Ascending aorta (tissue), 2 donors: ENCODE data around the gene ANKS4B. TPM values are rescaled to one million over a fixed set of nuclear protein-coding genes. Genes with fewer than 3 reads are reported as not detected.

Source experiments
- DNase-seq, 2 donors: peaks; one replicate each; pipeline ENCODE4 v3.0.0-alpha.2; 2019; ENCODE audit warnings: low spot score in 2 of 2
- H3K27ac ChIP-seq, 2 donors: fragments of 200-600 bp; sonication (generic); one replicate each; pipeline ENCODE4 v1.5.1; 2016 to 2017; ENCODE audit warnings: mild to moderate bottlenecking in 1 of 2
- H3K27me3 ChIP-seq: fragments of 200-600 bp; sonication (generic); one replicate; pipeline ENCODE4 v1.5.1; 2017
- H3K36me3 ChIP-seq, 2 donors: fragments of 200-600 bp; sonication (generic); one replicate each; pipeline ENCODE4 v1.5.1; 2016
- H3K4me1 ChIP-seq, 2 donors: fragments of 200-600 bp; sonication (generic); one replicate each; pipeline ENCODE4 v1.5.1; 2016 to 2017; ENCODE audit warnings: mild to moderate bottlenecking in 1 of 2
- H3K4me3 ChIP-seq, 2 donors: fragments of 200-600 bp; sonication (generic); one replicate each; pipeline ENCODE4 v1.5.1; 2016 to 2017; ENCODE audit warnings: mild to moderate bottlenecking in 1 of 2
- H3K9me3 ChIP-seq, 2 donors: fragments of 200-600 bp; sonication (generic); one replicate each; pipeline ENCODE4 v1.5.1; 2016
- CTCF ChIP-seq, 3 experiments: fragments of 200-600 bp in 2 of 3; fragments of 450-650 bp in 1 of 3; sonication (generic) in 2 of 3; IDR thresholded peaks; one replicate each; pipeline ENCODE4 v1.5.1; 2016 to 2019; ENCODE audit warnings: antibody characterized with exemption in 3 of 3, mild to moderate bottlenecking in 1 of 3, moderate library complexity in 1 of 3
- intact Hi-C: fragments of 100-400 bp; cut with DNase I; formaldehyde crosslinking; loops from one replicate; pipeline ENCODE4 v1.15.1; 2023
- total RNA-seq: library from RNA; depleted of rRNA; stranded (reverse); fragments of >200 nt; gene quantifications from one replicate; pipeline ENCODE4 v1.1.0, GENCODE V29; 2016

The ANKS4B gene
- total RNA-seq, 1 donor from 2014 or later = not detected

- no peaks in the 10 kb centered on the region for H3K27me3 ChIP-seq
- DNase-seq = no peak
- intact Hi-C loops = no loop called here
- H3K4me1 ChIP-seq = no peaks in the 10 kb centered on the region
- no peak overlapping the region for H3K4me3 ChIP-seq
- H3K36me3 ChIP-seq = no peaks in the 10 kb centered on the region
- TF ChIP-seq CTCF (IDR thresholded peaks at IDR 0.05) = no peak
- no peak overlapping the region for H3K27ac ChIP-seq
- H3K9me3 ChIP-seq = no peaks in the 10 kb centered on the region
Observed at GRCh38 chr16:21218153-21218552, 15.3 kb upstream of the ANKS4B start.

- Histone ChIP-seq H3K36me3 (no peaks in the 10 kb centered on the region), H3K4me1 (no peaks in the 10 kb centered on the region), H3K4me3 (no peak overlapping the region), H3K27me3 (no peaks in the 10 kb centered on the region), H3K9me3 (no peaks in the 10 kb centered on the region), H3K27ac (no peak overlapping the region)
- no peak for DNase-seq
- intact Hi-C loops = no loop called here
- TF ChIP-seq CTCF (IDR thresholded peaks at IDR 0.05) = no peak
Observed at GRCh38 chr16:21219551-21219950, 13.9 kb upstream of the ANKS4B start.

GRCh38 chr16:21222495-21223337, 10.8 kb upstream of the ANKS4B start:
- H3K27me3 ChIP-seq = no peaks in the 10 kb centered on the region
- intact Hi-C loops = no loop called here
- H3K4me3 ChIP-seq = no peak overlapping the region
- no peak overlapping the region for H3K27ac ChIP-seq
- no peaks in the 10 kb centered on the region for H3K9me3 ChIP-seq
- TF ChIP-seq CTCF (IDR thresholded peaks at IDR 0.05) = no peak
- DNase-seq = no peak
- no peaks in the 10 kb centered on the region for H3K4me1 ChIP-seq
- no peaks in the 10 kb centered on the region for H3K36me3 ChIP-seq

- Histone ChIP-seq H3K9me3 (no peaks in the 10 kb centered on the region), H3K4me3 (no peak overlapping the region), H3K36me3 (no peaks in the 10 kb centered on the region), H3K27me3 (no peaks in the 10 kb centered on the region), H3K4me1 (no peaks in the 10 kb centered on the region), H3K27ac (no peak overlapping the region)
- TF ChIP-seq CTCF (IDR thresholded peaks at IDR 0.05) = no peak
- intact Hi-C loops = no loop called here
- DNase-seq = no peak
Observed at GRCh38 chr16:21223787-21224186, 9.7 kb upstream of the ANKS4B start.

- Histone ChIP-seq H3K27ac (no peak overlapping the region), H3K4me3 (no peak overlapping the region), H3K4me1 (no peaks in the 10 kb centered on the region), H3K36me3 (no peaks in the 10 kb centered on the region), H3K27me3 (no peaks in the 10 kb centered on the region), H3K9me3 (no peaks in the 10 kb centered on the region)
- TF ChIP-seq CTCF (IDR thresholded peaks at IDR 0.05) = no peak
- intact Hi-C loops = no loop called here
- DNase-seq = no peak
Observed at GRCh38 chr16:21224800-21225199, 8.7 kb upstream of the ANKS4B start.
